GM18511 (cell line): ENCODE measurements around the gene COG6.

Experiments used
- ATAC-seq: cut with Tn5 transposase; IDR thresholded peaks from one replicate; pipeline ENCODE4 v1.9.1; 2021; ENCODE audit warnings: mild to moderate bottlenecking, moderate library complexity; ENCODE audit not compliant: unreplicated experiment

The COG6 gene

DNA sequence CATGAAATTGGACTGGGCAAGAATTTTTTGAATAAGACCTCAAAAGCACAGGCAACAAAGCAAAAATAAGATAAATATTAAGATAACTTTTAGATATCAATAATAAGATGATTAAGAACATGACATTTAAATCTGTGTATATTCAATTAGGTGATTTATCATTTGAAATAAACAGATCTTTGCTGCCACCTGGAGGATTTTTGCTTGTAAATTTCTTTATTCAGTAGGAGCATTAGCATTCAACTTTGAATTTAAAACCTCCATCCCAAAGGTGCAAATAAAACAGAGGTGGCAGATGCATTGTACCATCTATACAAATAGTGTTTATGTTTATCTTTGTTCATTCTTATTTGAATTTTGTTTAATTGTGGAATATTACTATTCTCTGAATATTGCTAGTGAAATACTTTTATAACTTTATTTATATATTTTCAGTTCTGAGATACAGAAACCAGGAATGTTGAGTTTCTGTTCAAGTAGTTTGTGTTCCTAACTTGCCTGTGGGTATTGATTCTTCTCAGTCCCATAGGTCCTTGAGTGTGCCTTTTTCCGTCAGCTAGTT lies 20.9 kb downstream of the COG6 start:
- no peak for ATAC-seq

DNA sequence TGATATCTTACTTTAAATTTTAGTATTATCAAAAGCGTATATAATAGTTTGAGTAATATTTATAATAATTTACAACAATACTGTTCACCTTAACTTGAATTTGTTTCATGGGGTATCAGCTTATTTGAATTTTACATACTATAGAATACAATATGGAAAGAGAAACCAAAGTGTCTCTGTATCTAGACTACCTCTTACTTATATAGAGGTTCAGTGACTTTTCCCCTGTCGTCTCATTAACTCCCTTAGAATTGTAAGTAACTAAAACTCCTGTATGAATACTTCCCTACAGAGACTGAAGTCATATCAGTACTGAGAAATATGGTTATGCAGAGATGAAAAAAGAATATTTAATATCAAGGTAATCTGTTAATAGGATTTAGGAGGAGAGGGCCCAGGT lies 26.8 kb downstream of the COG6 start:
- ATAC-seq: peak; percentile 37

DNA sequence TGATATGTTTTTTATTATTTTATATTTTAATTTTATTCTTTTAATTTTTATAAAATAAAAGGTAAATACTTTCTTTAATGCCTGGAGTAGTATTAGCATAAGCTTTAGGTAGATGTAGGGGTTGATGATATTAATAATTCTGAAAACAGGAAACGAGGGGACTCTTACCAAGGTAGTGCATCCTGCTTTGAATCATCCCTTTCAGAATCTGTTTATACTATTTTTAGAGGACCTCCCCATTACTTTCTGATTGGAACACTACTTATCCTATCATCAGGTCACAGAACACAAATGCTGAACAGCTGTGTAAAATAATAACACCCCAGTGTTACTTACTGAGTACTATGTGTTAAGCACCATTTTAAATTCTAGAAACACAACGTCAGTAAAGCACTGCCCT lies 27.3 kb downstream of the COG6 start:
- peak; percentile 84 for ATAC-seq

DNA sequence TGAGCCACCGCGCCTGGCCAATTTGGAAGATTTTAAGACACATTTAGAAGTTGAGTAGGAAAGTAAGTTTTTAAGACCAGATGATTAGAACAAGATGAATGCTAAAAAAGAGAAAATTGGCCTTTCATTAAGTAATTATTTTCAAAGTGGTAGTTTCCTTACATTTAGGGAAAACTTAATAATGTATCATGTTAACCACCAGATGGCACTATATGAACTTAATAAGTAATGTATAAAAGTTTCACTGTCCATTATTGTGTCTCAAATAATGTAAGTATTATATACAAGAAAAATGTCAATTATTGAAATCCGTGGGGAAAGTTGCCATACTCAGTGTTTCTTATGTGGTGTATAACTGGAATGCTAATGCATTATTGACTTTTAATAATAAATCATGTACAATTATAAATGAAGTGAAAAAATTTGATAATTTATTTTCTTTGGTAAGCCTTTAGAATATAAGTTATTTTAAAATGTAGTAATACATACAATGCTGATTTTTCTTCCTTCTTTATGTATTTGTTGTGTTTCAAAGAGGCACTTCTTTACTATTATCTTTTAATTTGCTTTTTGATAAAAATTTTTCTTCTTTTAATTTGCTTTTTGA lies 29.2 kb downstream of the COG6 start:
- no peak for ATAC-seq

DNA sequence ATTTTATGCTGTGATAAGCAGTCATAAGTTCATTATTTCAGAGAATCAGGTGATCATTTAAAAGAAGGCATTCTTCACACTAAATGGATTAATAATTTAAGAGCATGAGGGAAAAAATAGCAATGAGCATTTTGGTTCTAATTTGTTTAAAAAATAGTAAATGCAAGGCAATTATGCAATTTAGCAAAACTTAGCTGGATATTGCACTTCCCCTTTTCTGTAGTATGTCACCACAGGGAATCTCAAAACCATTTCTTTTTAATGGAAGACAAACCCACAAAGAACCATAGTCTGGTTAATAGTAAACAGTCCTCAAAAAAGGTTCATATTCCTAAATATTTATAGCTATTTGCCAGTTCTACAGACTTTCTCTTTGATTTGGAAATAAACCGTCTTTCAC lies 30.2 kb downstream of the COG6 start:
- ATAC-seq: no peak

DNA sequence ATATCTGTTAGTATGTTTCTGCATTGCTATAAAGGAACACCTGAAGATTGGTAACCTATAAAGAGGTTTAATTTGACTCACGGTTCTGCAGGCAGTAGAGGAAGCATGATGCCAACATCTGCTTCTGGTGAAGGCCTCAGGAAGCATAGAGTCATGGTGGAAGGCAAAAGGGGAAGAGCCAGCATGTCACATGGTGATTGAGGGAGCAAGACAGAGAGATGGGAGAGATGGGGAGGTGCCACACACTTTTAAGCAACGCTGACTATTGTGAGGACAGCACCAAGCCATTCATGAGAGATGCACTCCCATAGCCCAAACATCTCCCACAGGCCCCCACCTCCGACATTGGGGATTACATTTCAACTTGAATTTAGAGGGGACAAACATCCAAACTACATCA lies 32.8 kb downstream of the COG6 start:
- ATAC-seq: no peak

DNA sequence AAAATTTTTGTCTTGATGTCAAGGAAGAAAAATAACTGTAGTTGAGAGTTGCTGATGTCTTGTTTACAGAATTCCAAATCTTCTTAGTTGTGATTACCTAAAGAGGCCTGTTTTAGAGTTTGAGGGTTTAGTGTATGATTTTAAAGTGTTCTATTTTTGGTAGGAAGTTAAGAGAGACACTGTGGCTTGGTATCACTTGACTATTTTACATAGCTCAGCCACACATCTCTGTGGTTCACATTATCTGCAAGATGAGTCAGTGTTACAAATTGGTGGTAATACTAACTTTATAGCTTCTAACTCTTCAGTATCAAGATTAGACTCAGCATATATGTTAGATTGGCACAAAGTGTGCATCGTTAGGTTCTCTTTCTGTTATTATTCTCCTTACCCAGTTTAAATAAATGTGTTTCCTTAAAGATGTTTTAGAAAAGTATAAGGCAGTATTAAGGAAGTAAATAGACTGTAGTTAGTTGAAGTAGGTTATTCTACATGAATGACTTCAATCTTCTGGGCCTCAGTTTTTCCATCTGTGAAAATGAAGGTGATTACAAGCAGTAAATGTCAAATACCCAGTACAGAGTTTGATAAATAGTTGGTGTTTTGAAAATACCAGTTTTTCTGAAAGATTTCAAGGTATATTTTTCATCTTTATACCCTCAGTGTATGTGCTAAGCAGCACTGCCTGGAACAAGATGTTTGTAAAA lies 33.4 kb downstream of the COG6 start:
- peak; percentile 87 for ATAC-seq

DNA sequence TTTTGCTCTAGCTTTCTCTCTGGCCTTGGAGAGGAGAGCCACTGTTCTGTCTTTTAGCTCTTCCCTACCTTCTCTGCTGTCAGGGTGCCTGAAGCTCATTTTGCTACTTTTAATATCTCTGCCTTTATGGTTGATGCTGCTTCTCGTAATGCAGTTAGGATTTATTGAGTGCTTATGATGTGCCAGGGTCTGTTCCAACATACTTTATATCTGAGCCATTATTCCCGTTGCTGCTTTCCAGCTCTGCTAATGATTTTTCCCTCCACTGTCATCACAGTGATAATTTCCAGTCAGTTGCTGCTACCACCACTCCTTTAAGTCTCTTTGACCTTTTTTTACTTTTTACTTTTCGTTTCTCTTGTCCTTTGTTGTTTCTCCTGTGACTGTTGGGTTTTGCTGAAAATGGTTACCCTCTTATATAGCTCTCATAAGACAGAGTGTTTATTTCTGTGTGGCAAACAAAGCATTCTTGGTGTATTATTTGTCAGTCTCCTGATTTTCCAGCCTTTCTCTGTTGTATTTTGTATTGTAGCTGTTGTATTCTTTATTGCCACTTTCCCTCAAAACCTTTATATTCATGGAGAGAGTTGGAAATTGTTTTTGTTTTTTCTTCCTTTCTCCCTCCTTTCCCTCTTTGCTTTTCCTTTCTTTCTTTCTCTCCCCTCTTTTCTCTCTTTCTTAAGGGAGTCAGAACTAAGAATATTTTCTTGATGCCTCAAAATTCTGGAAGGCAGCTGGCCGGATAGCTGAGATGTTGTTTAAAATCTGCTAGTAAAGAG lies 37.4 kb downstream of the COG6 start:
- ATAC-seq: no peak

DNA sequence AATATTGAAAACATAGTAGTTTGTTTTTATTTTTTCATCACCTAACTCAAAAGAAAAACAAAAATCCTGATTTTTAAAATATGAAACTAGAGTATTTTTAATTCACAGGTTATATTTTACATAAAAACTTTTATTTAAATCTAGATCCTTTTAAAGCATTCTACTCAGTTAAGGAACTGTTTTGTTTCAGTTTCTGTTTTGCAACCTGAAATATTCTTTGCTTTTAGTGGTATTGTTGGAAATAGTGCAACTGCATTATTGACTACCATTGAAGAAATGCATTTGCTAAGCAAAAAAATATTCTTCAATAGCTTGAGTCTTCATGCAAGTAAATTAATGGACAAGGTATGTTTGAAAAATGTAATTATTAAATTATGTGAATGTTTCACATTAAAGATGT lies 43.8 kb downstream of the COG6 start:
- ATAC-seq: no peak

DNA sequence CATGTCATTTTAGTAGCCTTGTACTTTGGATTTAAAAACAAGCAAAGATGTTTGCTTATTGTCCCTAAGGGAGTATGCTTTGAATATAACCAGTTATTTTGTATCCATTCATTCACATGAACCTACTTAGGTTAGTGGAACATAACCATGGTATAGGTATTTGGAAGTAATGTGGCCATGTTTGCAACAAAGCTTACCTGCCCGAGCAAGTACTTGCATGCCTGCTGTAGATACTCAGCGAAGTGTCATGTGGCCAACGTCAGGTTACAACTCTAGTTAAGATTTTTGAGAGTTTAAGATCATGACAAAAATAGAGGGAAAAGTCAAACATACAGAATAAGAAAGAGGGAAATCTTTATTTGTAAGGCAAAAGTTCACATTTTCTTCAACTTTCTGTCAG lies 57.2 kb downstream of the COG6 start:
- no peak for ATAC-seq

DNA sequence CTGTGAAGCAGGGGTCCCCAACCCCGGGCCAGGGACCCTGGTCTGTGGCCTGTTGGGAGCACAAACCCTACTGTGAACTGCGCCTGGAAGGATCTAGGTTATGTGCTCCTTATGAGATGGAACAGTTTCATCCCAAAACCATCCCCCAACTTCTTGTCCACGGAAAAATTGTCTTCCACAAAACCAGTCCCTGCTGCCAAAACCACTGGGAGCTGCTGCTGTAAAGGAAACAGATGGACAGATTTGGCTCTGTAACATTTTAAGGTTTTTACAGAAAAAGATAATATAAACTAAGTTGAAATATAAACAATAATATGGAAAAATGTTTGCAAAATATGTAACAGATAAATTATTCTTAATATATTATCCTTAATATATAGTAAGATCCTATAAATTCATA lies 73.7 kb downstream of the COG6 start:
- no peak for ATAC-seq

DNA sequence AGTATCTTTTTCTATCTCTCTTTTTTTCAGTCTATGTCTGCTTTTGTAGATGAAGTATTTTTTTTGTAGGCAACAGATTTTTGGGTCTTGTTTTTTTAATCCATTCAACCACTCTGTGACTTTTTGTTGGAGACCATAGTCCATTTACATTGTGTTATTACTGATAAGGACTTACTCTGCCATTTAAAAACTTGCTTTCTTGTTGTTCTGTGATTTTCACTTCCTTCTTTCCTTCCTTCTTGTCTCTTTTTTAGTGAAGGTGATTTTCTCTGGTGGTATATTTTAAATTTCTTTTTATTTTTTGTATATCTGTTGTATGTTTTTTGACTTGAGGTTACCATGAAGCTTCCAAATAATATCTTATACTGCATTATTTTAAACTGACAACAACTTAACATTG lies 79.5 kb downstream of the COG6 start:
- ATAC-seq: no peak

DNA sequence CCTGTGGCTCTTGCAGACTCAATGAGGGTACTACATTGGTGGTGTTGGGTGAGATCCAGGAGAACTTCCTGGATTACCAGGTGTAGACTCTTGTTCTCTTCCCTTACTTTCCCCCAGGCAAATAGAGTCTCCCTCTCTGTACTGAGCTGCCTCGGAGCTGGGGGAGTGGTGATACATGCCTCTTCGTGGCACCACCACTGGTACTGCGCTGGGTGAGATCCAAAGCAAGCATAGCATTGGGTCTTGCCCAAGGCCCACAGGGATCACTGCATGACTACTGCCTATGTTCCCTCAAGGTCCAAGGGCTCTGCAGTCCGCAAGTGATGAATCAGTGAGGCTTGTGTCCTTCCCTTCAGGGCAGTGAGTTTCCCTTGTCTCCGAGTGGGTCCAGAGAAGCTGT lies 81.6 kb downstream of the COG6 start:
- no peak for ATAC-seq

DNA sequence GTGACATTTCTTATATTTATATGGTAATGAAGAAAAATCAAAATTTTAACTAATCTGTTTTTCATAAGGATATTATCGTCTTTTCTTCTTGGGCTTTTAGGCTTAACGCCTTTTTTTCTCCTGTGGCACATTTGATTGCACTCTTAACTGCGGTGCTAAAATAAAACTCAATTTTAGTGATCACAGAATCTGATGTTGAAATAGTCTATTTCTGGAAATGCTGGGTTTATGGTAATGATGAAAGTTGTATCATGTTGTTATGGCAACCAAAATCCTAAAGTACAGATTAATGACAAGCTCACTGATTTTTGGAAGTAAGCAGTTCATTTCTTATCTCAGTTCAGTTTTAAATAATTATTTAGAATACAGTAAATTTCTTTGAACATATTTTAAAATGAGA lies 85.3 kb downstream of the COG6 start:
- no peak for ATAC-seq

DNA sequence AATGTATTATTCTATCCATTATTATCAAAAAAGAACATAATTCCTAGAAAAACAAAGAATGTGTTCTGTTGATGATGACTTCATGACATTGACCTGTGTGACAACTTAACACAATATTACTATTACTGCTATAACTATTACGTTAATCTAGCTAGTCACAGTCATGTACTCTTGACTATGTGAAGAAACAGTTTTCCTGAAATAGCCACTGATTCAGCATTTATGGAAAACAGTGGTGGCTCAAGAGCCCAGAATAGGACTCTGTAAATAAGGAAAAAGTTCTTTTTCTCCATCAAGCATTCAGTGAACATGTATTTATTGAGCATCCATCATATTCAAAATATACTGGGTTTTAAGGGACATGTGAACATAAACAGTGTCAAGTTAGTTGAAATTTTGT lies 93.5 kb downstream of the COG6 start:
- no peak for ATAC-seq

DNA sequence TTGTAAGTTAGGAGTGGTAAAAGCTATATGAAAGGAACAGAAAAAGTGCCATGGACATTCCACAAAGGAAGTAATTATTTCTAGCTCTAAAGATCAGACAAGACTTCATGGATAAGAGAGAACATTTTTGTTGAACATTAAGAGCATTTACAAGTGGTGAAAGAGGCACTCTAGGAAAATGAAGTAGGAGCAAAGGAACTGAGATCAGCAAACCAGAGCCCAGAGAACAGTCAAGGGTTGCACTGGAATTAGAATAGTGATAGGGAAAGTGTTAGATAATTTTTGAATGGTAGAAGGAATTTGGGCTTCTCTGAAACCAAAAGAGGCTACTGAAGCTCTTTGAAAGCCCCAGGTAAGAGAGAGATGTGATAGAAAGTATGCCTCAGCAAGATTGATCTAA lies 94.1 kb downstream of the COG6 start:
- ATAC-seq: no peak

DNA sequence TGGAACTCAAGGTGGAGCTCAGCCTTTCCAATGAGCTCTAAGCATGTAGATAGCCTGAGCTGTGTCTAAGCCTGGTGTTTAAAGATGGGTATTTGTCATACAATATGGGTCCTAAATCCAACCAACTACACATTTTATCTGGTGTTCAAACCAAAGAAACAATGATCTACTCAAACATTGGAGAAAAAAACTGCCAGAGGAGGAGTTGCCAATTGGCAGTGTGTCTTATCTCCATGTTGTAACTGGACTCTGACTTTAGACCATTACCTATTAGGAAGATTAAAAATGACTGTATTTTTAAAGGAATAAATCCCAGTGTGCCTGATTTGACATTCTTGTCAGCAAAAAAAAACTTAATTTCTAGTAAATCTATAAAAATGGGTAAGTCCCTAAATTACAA lies 96.3 kb downstream of the COG6 start:
- ATAC-seq: no peak

DNA sequence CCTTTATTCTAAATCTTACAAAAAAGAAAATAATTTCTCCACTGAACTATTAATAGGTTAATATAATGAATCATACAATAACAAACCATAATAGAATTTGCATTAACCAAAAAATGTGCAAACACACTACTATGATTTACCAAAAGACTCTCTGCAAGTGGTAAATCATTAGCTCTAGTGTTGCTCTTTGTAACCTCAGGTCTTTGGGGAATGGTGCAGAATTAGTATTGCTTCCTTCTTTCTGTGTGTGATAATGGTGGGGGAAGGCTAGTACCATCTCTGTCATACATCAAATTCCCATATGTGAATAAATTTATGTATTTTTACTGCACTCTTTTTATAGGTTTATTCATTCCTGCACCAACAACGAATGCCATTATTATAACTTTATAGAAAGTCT lies 105.1 kb downstream of the COG6 start:
- peak; percentile 97 for ATAC-seq

DNA sequence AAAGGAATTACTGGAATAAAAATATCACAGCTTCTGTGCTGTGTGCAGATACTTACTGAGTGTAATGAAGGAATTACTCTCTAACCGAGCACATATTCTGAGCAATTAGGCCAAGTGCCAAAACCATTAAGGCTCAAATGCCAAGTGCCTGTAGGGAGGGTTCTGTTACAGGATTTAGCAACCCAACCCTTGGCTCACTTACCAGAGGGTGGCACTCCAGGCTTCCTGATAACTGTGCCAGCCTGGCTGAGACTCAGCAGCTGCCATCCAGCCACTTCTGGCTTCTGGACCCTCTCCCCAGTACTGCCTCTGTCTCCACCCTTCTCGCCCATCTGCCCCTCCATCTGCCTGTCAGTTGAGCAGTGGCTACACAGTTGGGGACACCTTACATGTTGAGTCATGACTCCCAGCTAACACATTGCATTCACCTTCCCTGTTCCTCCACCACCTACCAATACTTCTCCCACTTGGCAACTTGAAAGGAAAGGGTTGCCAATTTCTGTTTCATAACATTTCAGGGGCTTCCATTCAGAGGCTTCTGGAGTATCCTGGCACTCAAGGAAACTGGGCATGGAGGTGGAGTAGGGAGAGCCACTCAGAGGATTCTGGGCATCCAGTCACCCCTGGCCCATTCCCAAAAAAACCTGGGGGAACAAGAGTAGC lies 110.5 kb downstream of the COG6 start:
- ATAC-seq: no peak

DNA sequence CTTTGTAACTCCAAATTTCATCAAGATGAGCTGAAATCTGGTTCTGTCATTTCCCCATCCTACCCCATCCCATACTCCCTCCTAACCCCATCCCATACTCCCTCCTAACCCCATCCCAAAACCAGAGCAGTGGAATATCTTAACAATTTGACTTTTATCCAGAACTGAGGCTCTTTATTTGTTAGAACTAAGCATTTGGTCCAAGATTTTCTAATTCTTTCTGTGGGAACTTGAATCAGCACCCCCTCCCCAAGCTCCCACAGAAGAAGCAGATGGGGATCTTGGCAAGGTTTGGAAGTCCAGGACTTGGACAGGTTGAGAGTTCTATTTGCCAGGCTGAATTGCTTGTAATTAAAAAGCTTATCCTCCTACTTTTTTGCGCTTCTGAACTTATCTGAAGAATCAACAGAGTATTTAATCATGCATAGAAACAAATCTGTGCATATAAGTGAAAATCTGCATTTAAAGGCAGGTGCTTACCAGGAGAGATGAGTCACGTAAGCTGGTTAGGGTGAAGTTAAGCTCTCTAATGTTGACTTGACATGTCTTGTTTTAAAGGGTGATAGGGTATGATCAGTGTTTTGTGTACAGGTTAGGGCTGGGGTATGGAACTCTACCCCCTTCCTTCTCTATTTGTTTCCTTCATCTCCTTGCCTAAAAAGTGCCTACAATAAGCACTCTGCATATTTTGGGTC lies 111.1 kb downstream of the COG6 start:
- no peak for ATAC-seq
